Measurements from ENCODE around the gene ACACA.

The ACACA gene

GRCh38 chr17:37180376-37180775 lies 226.3 kb downstream of the ACACA start:
- TF ChIP-seq, protein P1, sequence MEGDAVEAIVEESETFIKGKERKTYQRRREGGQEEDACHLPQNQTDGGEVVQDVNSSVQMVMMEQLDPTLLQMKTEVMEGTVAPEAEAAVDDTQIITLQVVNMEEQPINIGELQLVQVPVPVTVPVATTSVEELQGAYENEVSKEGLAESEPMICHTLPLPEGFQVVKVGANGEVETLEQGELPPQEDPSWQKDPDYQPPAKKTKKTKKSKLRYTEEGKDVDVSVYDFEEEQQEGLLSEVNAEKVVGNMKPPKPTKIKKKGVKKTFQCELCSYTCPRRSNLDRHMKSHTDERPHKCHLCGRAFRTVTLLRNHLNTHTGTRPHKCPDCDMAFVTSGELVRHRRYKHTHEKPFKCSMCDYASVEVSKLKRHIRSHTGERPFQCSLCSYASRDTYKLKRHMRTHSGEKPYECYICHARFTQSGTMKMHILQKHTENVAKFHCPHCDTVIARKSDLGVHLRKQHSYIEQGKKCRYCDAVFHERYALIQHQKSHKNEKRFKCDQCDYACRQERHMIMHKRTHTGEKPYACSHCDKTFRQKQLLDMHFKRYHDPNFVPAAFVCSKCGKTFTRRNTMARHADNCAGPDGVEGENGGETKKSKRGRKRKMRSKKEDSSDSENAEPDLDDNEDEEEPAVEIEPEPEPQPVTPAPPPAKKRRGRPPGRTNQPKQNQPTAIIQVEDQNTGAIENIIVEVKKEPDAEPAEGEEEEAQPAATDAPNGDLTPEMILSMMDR (conservative IDR thresholded peaks at IDR 0.05; ENCODE audit: low read depth, low read length), result no peak
- DNase-seq (ENCODE audit: low read depth), result no peak
- H3K4me3 ChIP-seq (ENCODE audit: low read length), result no peak overlapping the region

- DNase-seq (ENCODE audit: low read depth), result peak; percentile 72
- H3K4me3 ChIP-seq (ENCODE audit: low read length), result no peak overlapping the region
- TF ChIP-seq, protein P1 (conservative IDR thresholded peaks at IDR 0.05; ENCODE audit: low read depth, low read length), result no peak
These were observed 226.7 kb downstream of the ACACA start for GRCh38 chr17:37179893-37180292.

DNA sequence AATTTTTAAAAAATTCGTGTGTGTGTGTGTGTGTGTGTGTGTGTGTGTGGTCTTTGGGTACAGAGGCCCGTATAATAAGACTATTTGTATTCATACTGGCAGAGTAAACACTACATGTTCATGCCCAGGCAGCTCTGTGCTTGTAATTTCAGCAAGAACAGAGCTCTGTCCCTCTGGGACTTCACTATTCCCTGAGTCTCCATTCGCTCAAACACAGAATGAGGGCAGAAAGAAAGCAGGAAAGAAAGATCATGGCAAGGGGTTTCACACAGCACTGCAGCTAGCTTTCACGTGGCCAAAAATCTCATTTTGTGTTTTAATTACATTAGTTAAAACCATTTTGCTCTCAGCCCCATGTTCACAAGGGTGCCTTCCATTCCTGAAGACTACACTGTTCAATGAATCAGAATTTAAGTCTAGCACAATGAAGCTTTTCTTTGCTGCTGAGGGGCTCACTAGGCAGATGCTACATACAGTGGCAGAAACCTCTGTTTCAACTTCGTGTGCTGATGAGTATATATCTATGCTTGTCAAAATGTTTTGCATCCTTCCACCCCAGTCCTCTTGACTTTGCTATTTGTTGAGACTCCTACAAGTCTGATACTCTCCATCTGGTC lies 229.3 kb downstream of the ACACA start:
- TF ChIP-seq, protein P1 (conservative IDR thresholded peaks at IDR 0.05; ENCODE audit: low read depth, low read length), result no peak
- DNase-seq (ENCODE audit: low read depth), result no peak
- H3K4me3 ChIP-seq (ENCODE audit: low read length), result no peak overlapping the region

- TF ChIP-seq, protein P1 (conservative IDR thresholded peaks at IDR 0.05; ENCODE audit: low read depth, low read length), result no peak
- H3K4me3 ChIP-seq (ENCODE audit: low read length), result no peak overlapping the region
- DNase-seq (ENCODE audit: low read depth), result no peak
These were observed 229.9 kb downstream of the ACACA start for GRCh38 chr17:37176723-37177122.

GRCh38 chr17:37174205-37174604 lies 232.4 kb downstream of the ACACA start:
- no peak for DNase-seq (ENCODE audit: low read depth)
- TF ChIP-seq, protein P1 (conservative IDR thresholded peaks at IDR 0.05; ENCODE audit: low read depth, low read length), result peak; percentile 44
- no peak overlapping the region for H3K4me3 ChIP-seq (ENCODE audit: low read length)

- TF ChIP-seq, protein P1 (conservative IDR thresholded peaks at IDR 0.05; ENCODE audit: low read depth, low read length), result no peak
These were observed 235.7 kb downstream of the ACACA start for GRCh38 chr17:37170881-37171425.

GRCh38 chr17:37168731-37169353 lies 237.8 kb downstream of the ACACA start:
- no peak for DNase-seq (ENCODE audit: low read depth)
- H3K4me3 ChIP-seq (ENCODE audit: low read length), result no peak overlapping the region
- TF ChIP-seq, protein P1 (conservative IDR thresholded peaks at IDR 0.05; ENCODE audit: low read depth, low read length), result no peak

More at GRCh38 chr17:37170881-37171425, 235.7 kb downstream of the ACACA start:
- no peak for DNase-seq (ENCODE audit: low read depth)
- H3K4me3 ChIP-seq (ENCODE audit: low read length), result no peak overlapping the region

All from retinal pigment epithelial cell (primary cell).